GM21515 (cell line): ENCODE data around the gene ZNF554.

Experiments
- ATAC-seq: cut with Tn5 transposase; IDR thresholded peaks from one replicate; pipeline ENCODE4 v1.9.1; 2021; ENCODE audit not compliant: unreplicated experiment

Gene ZNF554

DNA sequence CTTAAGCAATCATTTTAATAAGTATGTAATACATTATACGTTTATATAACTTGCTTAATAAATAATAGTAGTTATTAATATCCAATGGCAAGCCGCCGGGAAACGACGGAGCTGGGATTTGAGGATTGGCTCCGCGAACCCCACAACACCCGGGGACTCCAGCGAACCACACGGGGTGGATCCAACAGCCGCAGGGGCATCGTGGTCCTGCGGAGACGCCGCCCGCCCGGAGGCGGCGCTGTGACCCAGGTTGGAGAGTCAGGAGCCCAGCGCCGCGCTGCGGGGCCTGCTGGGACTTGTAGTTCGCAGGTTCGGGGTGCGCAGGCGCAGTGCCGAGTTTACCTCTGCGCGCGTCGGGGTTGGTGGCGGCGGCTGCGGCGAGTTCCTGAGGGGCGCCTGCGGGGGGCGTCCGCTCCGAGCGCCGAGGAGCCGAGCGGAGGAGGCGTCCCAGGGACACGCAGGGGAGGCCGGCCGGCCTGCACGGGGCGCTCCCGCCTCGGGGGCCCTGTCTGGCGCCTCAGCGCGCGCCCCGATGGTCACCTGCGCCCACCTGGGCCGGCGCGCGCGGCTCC is at the start of gene ZNF554:
TSS of gene ZNF554 (plus strand) at position 329 of the 572 bp plus-strand sequence. CDS start at position 533, 204 bp downstream.
- peak; percentile 85 for ATAC-seq

DNA sequence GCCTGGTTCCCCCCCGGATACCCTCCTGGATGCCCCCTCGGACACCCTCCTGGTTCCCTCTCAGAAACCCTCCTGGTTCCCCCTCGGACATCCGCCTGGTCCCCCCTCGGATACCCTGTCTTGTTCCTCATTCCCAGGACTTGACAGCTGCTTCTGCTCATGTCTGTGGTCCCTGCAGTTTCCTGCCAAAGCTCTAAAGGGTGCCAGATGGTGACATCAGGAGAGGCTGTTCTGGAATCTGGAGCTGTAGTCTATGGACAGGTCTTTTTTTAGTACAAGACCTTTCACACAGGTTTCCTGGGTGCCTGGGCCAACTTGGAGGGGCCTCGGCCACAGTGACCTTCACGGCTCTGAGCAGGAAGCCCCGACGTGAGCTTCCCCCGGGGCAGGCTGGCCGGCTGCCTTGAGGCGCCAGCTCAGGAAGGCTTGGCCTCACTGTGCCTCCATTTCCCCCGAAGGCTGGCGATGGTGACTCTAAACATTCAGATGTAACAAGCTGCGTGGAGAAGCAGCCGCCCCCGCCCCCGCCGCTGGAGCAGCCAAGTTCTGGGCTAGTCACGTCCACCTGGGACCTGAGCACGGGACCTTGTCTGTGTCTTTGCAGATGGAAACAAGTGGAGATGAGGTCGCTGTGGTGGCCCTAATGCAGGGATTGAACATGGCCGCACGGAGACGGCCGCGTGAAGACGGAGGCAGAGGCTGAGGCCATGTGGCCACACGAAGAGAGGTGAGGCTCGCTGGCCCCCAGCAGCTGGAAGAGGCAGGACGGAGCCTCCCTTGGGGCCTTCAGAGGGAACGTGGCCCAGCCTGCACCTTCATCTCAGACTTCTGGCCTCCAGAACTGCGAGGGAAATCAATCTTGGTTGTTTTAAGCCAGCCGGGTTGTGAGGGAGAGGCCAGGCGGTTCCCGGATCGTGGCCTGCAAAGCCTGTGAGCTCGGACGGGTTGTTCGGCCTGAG is 49.3 kb upstream of the ZNF554 start:
- ATAC-seq, result no peak

DNA sequence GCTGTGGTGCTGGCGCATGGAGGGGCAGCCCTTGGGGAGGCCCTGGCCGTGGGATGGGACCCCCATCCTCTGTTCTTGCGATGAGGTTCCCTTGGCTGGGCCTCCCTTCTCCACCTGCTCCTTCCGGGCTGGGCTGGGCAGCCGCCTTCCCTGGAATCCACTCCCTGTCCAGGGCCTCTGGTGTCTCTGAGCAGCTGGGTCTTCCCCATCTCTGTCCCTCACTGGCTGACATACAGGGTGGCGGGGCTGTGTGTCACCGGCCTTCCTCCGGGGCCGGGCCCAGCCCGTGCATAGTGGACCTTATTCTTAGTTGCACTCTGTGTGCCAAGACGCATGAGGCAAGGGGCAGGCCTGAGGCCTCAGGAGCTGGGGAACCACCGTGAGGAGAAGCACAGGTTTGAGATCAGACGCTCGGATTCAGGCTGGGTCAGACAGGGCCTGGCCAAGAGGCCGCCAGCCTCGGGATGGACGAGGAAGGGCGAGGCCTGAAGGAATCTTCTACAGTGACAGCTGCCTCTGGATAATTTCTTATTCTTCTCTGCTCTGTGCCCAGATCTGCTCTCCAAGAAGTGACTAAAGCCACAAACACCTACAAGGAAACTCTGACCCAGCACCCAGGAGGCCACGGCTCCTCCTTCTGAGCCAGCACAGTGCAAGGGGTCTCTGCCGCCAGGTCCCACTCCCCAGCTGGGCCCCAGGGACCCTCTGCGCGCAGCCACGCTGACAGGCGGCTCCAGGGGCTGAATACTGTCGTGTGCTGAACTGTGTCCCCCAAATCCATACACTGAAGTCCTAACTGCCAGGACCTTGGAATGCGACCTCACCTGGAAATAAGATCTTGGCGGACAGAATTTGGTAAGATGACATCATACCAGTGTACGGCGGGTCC is 47.6 kb upstream of the ZNF554 start:
- ATAC-seq, result no peak

DNA sequence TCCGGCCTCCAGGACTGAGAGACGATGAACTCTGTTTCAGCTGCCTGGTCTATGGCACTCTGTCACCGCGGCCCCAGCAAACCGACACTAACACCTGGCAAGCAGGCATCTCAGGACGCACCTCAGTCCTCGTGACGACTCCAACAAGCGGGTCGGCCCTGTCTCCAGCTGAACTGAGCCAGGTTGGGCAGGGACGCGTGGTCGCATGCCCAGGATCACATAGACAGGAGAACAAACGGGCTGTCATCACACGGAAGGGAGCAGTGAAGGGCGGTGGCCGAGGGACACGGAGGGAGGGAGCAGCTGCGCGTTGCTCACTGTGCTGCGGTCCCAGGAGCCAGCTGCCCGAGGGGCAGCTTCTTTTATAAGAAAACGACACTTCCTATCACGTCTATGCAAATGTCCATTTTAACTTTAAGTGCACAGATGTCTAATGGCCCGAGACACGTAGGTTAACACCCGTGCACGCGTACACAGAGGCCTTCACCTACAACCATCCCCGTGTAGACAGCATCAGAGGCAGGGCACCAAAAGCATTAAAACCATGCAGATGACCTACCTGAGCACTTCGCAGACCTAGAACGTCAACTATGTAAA is 45.5 kb upstream of the ZNF554 start:
- no peak for ATAC-seq

DNA sequence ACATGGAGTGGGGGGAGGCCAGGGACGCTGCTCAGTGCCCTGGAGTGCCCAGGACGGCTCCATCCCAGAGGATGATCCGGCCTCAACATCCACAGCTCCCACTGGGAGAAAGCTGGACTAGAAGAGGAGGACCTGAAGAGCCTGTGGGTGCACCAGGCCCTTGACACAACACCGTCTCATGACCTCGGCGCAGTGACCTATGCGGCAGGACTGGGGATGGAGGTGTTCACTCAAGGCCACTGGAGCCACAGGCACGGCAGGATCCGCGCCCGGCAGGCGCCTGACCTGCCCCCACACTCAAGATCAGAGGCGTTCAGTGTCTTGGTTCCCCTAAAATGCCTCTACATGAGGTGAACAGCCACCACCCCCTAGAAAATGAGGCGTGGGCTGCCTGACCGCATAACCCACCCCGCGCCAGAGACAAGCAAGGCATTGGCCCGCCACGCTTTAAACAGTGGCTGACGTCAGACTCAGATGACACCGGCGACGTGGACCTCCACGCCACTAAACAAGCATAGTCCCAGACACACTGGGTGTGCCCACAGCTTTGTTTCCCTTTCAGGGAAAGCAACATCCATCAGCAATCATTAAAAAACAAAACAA is 44.6 kb upstream of the ZNF554 start:
- no peak for ATAC-seq

DNA sequence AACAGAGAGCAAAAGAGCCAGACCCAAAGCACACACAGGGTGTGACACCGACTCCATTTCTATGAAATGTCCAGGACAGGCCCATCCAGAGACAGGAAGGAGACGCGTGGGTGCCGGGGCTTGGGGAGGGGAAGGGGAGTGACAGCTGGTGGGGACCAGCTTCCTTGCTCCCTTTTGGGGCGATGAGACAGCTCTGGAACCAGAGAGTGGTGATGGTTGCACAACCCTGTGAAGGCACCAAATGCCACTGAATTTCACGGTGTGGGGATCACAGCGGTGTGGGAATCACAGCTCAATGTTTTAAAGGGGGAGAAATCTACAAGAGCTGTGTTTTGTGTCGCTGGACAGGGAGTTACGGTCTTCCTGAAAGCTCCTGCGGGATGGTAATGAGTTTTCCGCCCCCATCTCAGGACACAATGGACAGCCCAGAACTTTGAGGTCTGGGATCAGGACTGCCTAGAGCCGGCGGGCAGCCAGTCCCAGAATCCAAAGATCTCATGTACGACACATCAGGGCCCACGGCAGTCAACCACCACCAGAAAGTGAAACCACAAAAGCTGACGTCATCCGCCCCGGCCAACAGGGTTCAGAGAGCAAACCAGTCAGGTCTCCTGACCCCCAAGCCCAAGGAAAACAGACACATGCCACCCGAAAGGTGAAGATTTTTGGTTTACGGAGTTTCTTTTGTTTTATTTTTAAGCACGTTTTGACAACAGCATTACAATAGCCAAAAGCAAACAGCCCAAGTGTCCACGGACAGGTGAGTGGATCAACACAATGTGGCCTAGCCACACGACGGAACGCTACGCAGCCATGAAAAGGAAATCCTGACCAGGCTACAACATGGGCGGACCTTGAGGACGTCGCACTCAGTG is 43.9 kb upstream of the ZNF554 start:
- ATAC-seq, result no peak

DNA sequence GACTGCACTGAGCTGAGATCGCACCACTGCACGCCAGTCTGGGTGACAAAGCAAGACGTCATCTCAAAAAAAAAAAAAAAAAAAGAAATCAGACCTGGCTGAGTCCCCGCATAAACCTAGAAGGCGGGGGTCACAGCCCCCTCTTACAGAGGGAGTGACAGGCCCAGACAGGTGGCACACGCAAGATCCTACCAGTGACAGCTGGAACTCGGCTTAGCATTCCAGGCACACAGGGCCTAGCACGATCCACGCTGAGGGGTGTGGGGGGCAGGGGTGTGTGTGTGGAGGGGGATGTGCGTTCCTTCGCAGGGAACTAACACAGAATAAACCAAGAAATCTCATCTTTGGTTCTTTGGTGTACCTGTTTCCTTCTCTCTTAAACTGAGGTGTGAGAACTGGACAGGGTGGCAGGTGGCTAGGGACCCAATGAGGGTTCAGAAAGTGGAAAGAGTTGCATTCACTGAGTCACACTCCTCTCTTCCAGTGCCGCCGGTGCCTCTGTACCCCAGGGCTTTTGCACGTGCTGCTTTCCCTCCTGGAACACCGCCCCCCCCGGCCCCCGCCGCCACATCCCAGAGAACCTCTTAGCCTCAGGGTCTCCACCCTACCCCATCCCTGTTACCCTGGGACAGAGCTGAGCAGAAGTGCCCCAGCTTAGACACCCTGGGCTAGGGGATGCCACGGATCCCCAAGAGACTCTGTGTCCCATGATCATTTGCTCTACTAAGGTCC is 41.5 kb upstream of the ZNF554 start:
- ATAC-seq, result no peak

DNA sequence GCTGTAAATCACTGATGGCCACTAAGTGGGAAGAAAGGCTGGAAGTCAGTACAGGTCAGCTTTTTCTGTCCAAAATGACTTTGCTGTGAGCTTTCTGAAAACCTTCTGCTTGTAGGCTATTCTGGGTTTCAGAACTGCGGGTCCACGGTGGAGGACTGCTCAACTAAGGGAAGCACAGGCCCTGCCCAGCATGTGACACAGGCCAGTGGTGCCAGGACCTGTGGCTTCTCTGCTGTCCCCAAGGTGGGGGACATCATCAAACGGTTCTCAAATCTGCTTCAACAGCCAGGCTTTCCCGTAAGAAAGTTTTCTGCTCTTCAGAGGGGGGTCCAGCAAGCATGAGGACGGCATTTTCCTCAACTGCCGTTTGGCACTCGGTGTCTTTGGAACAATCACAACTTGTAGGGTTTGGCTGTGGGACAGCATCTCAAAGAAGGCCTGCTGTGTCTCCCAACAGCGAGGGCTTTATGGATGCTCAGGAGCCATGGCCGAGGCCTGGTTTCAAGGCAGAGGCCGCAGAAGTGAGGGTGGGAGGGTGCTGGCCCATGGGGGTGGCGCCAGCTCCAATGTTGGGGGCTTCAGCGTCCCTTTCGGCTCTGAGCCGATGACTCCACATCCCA is 40.4 kb upstream of the ZNF554 start:
- ATAC-seq, result no peak

DNA sequence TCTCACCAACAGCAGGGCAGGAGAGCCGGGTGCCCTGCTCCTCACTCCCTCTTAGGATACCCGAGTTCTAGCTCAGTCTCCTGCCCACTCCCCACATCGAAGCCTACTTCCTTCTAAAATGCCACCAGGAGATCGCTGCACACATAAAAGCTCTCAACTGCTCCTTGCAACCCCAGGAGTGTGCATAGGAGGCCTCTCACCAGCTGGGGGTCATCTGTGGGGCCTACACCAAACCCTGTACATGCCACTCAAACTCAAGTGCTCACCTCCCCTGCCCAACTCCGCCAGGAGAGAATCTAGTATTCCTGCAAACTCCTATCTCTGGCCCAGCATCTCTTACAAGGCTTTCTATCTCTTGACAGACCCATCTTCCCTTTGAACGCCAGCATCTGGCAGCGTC is 39.4 kb upstream of the ZNF554 start:
- no peak for ATAC-seq

DNA sequence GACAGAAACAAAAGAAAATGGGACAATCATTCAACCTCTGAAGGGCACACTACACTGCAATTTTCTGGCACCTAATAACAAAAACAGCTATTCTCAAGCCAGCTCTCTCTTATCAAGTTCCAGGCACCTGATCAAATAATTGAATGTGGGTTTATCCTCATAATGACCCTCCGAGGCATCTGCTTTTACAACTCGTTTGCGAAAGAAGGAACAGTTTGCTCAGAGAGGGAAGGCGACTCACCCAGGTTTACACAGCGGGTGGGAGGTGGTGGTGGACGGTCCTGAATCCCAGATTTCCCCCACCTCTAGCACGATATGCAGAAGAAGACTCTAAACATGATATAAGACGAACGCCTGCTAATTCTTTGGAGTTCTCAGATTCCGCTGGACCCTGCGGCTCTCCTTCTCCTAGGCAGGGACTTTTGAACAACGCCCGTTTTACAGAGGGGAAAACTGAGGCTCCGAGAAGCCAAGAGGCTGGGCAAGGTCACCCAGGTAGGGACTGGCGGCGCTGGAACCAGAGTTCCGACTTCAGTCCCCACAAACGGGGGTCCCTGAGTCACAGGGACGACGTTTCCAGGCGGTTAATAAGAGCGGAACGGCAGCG is 37.2 kb upstream of the ZNF554 start:
- ATAC-seq, result no peak

DNA sequence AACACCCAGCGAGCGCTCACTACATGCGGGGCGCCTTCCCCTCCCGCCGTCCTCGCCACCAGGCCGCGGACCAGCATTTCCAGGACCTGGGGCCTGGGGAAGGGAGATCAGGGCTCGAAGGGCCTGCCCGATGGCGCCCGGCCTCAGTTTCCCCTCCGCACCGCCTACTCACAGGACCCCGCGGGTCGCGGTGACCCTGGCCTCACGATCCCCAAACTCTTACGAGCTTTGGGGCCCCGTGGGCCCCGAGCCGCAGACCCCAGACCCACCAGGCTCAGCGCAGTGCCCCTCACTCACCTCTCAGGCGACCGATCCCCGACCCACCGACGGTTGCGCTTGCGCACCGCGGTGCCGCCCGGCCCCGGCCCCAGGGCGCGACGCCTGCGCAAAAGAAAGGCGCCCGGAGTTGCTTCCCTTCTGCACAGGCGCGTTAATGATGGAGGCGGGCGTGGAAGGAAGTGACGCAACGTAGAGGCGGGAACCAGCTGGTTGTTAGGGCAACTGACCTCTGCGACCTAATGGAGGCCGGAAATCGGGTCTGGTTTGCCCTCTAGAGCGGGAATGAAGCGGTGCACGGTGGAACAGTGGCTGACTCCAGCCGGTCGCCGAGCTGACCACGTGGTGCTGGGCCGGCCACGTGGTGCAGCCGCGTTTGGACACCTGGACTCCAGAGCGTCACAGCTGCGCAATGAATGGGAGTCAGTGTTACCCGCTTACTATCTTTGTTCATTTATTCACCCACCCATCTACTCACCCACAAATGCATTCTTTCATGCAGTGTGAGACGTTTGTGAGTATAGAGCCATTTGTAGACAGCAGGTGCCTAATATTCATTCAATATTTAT is 36.5 kb upstream of the ZNF554 start, which contains the start of gene SGTA:
TSS of gene SGTA (minus strand) at position 338 of the 845 bp plus-strand sequence. CDS start 14,205 bp downstream, outside the sequence.
- peak; percentile 72 for ATAC-seq

DNA sequence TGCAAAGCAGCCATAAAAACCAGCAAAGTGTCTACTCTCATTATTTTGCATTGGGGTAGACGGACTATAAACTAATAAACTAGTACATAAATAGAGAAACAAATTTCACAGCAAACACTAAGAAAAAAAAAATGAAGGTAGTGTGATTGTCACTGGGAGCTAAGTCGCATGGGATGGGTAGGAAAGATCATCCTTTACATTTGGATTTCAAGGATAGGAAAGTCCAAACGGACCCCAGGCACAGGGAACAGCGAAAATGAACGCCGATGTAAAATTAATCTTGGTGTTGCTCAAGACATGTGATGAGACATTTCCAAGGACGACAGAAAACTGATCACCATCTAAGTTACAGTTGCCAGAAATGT is 35.9 kb upstream of the ZNF554 start:
- no peak for ATAC-seq

DNA sequence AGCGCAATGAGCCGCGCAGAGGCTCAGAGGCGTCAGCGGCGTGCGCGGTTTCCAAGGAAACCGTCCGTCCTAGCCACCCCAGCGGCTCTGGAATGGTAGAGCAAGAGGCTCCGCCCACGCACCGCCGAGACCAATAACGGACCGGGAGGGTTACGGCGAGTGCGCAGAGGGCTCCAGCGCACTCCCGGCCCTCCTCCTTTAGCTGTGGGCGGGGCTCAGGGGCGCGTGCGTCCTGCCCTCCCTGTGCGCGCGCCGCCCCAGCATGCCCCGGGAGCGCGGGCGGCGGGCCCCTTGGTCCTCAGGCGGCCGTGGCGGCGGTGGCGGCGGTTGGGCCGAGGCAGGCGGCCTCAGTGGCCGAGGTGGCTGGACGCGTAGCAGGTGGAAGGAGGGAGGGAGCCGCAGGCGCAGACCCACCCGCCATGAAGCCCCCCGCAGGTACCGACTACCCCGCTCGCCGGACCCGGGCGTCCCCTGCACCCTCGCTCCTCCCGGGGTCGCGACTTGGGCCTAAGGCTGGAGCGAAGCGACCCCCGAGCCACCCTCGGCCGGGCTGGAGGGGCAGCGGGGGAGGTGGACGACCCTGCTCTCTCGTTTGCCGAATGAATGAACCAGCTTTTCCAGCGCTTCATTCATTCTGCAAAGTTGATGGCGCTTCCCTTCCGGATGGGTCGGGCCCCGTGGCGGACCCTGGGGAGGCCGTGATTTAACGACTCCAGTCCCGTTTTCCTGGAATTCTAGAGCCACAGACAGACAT is 34.2 kb upstream of the ZNF554 start, which contains the start of gene THOP1:
TSS of gene THOP1 (plus strand) at position 260 of the 754 bp plus-strand sequence. CDS start at position 420, 160 bp downstream.
- ATAC-seq, result peak; percentile 50

DNA sequence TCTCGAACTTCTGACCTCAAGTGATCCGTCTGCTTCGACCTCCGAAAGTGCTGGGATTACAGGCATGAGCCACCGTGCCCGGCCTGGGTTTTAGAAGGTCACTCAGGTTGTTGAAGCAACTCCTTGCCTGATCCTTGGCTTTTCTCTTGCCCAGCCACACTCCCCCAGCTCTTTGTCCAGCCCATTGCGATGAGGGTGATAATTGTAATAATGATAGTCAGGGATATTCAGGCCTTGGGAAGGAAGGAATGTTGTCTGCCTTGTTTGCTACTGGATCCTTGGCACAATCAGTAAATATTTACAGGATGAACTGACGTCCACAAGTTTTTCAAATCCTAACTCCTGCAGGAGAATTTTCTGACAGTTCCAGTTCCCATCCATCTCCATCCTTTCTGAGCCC is 32.6 kb upstream of the ZNF554 start:
- no peak for ATAC-seq

DNA sequence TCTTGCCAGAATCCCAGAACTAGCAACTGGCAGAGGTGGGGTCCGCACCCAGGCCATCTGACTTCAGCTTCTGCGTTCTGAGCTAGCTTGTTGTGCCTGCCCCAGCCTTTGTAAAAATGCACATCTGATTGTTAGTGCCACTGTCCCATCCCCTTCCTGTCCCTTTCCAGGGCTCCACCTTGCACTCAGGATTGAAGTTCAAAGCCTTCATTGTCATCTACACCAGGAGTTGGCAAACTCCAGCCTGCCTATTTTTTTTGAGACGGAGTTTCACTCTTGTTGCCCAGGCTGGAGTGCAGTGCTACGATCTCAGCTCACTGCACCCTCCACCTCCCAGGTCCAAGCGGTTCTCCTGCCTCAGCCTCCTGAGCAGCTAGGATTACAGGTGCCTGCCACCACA is 31.4 kb upstream of the ZNF554 start:
- no peak for ATAC-seq

DNA sequence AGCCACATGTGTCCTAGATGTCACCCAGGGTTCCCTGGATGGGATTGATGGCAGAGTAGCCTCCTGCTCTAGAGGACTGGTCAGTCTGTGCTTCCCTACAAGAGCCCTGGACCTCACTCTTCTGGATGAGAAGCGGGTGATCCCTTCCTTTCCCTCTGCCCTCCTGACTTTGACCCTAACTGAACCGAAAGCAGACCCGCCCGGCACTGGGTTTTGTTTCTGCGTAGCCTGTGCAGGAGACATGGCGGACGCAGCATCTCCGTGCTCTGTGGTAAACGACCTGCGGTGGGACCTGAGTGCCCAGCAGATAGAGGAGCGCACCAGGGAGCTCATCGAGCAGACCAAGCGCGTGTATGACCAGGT is 29.5 kb upstream of the ZNF554 start:
- ATAC-seq, result no peak
